HepG2 (cell line): ENCODE data around the gene PPAN. TPM values are rescaled to one million over a fixed set of nuclear protein-coding genes. Genes with fewer than 3 reads are reported as not detected.

ENCODE experiments used
- ARNT ChIP-seq: fragments of 450-650 bp; IDR thresholded peaks from 2 replicates; pipeline ENCODE4 v1.6.1; 2017
- DMAP1 ChIP-seq: IDR thresholded peaks from 2 replicates; pipeline ENCODE4 v1.6.1; 2016
- GPBP1L1 ChIP-seq: sonication (generic); formaldehyde crosslinking; IDR thresholded peaks from 2 replicates; pipeline ENCODE4 v1.5.0; 2020; ENCODE audit warnings: mild to moderate bottlenecking, missing genetic modification reagents
- HNF4A ChIP-seq: sonication (generic); formaldehyde crosslinking; IDR thresholded peaks from 2 replicates; pipeline ENCODE4 v1.4.0; 2020; ENCODE audit warnings: missing genetic modification reagents
- IRF9 ChIP-seq: sonication (generic); formaldehyde crosslinking; IDR thresholded peaks from 2 replicates; pipeline ENCODE4 v1.8.0; 2022; ENCODE audit warnings: missing genetic modification reagents, mild to moderate bottlenecking, borderline replicate concordance
- NR2F6 ChIP-seq, 2 experiments: IDR thresholded peaks; 2 replicates each; pipeline ENCODE4 v1.6.1; 2016; ENCODE audit warnings: antibody characterized with exemption in 1 of 2, mild to moderate bottlenecking in 1 of 2
- PPARG ChIP-seq: conservative IDR thresholded peaks from 2 replicates; pipeline ENCODE4 v1.6.1; 2016; ENCODE audit warnings: missing biosample characterization, missing genetic modification reagents
- RXRA ChIP-seq: sonication (generic); formaldehyde crosslinking; IDR thresholded peaks from 2 replicates; pipeline ENCODE4 v1.5.1; 2020; ENCODE audit warnings: missing genetic modification reagents
- SAP130 ChIP-seq: IDR thresholded peaks from 2 replicates; pipeline ENCODE4 v1.6.1; 2016; ENCODE audit warnings: low read depth
- SKIL ChIP-seq: sonication (generic); formaldehyde crosslinking; IDR thresholded peaks from 2 replicates; pipeline ENCODE4 v1.8.0; 2022; ENCODE audit warnings: missing genetic modification reagents, mild to moderate bottlenecking, moderate library complexity, borderline replicate concordance
- SOX13 ChIP-seq, 3 experiments: fragments of 450-650 bp in 1 of 3; sonication (generic) in 1 of 3; formaldehyde crosslinking in 1 of 3; IDR thresholded peaks in 2 of 3; conservative IDR thresholded peaks in 1 of 3; 2 replicates each; pipeline versions ENCODE4 v1.5.0 to v1.6.1; 2016 to 2020; ENCODE audit warnings: antibody characterized with exemption in 1 of 3, mild to moderate bottlenecking in 1 of 3, missing compliant biosample characterization in 1 of 3, missing genetic modification reagents in 1 of 3, moderate library complexity in 1 of 3
- SP140L ChIP-seq: sonication (generic); formaldehyde crosslinking; IDR thresholded peaks from 2 replicates; pipeline ENCODE4 v1.4.0; 2020; ENCODE audit warnings: missing genetic modification reagents, borderline replicate concordance
- TBX2 ChIP-seq: sonication (generic); formaldehyde crosslinking; IDR thresholded peaks from 2 replicates; pipeline ENCODE4 v1.5.0; 2020; ENCODE audit warnings: missing genetic modification reagents, mild to moderate bottlenecking, borderline replicate concordance
- ZBTB46 ChIP-seq: sonication (generic); formaldehyde crosslinking; IDR thresholded peaks from 2 replicates; pipeline ENCODE4 v1.4.0; 2020; ENCODE audit warnings: mild to moderate bottlenecking, missing genetic modification reagents, borderline replicate concordance
- ZMYM4 ChIP-seq: sonication (generic); formaldehyde crosslinking; IDR thresholded peaks from 2 replicates; pipeline ENCODE4 v1.8.1; 2023; ENCODE audit warnings: mild to moderate bottlenecking, missing genetic modification reagents
- ZNF382 ChIP-seq: sonication (generic); formaldehyde crosslinking; IDR thresholded peaks from 2 replicates; pipeline ENCODE4 v1.5.0; 2020; ENCODE audit warnings: missing genetic modification reagents, mild to moderate bottlenecking, borderline replicate concordance
- ZNF512 ChIP-seq: sonication (generic); formaldehyde crosslinking; IDR thresholded peaks from 2 replicates; pipeline ENCODE4 v1.4.0; 2020; ENCODE audit warnings: mild to moderate bottlenecking, missing genetic modification reagents
- ZNF513 ChIP-seq: sonication (generic); formaldehyde crosslinking; conservative IDR thresholded peaks from 2 replicates; pipeline ENCODE4 v1.5.0; 2020; ENCODE audit warnings: missing genetic modification reagents
- ZNF562 ChIP-seq: sonication (generic); formaldehyde crosslinking; IDR thresholded peaks from 2 replicates; pipeline ENCODE4 v1.8.0; 2022; ENCODE audit warnings: missing genetic modification reagents, borderline replicate concordance
- ZNF644 ChIP-seq: IDR thresholded peaks from 2 replicates; pipeline ENCODE4 v1.6.1; 2016; ENCODE audit warnings: low read depth
- polyA plus RNA-seq, 8 experiments: library from polyadenylated mRNA; depleted of rRNA in 3 of 8; stranded (reverse) in 7 of 8; unstranded in 1 of 8; fragments of >200 nt; fragmentation: Illumina TruSeq in 4 of 8; extraction: Trizol in 4 of 8; gene quantifications; 2 replicates each; pipeline versions ENCODE4 v1.2.1 to v1.2.3, GENCODE V29; 2011 to 2016; ENCODE audit warnings: low read depth in 4 of 8, missing spikeins in 1 of 8, mixed read lengths in 1 of 8; ENCODE audit not compliant: insufficient read depth in 1 of 8
- total RNA-seq, 5 experiments: library from RNA; depleted of rRNA; stranded (reverse); fragments of >200 nt; fragmentation: Illumina TruSeq; extraction: Trizol; gene quantifications; 2 replicates each; pipeline ENCODE4 v1.2.3, GENCODE V29; 2016; ENCODE audit warnings: low read depth in 1 of 5

The PPAN gene
- total and polyA plus RNA-seq, 2 of the 13 experiments (the other 11 are each of a cell fraction or from before 2014, with no cell fraction given): 36.2 to 41.9 TPM

GRCh38 chr19:10070730-10071446, 35.3 kb upstream of the PPAN start (continued):
- TF ChIP-seq NR2F6 (IDR thresholded peaks at IDR 0.05) (no peak), NR2F6 (CRISPR knock-in tag; IDR thresholded peaks at IDR 0.05) (peak; percentile 28; the same call in 1 of the 2 replicates), DMAP1 (CRISPR knock-in tag) (no peak), SP140L (no peak), ZNF513 (CRISPR knock-in tag) (no peak), SOX13 (IDR thresholded peaks at IDR 0.05) (no peak), SOX13 (CRISPR knock-in tag; conservative IDR thresholded peaks at IDR 0.05 in 1 of 2, IDR thresholded peaks at IDR 0.05 in 1 of 2) (no peak), ZNF382 (no peak), ZNF644 (CRISPR knock-in tag) (no peak), HNF4A (CRISPR knock-in tag) (no peak), IRF9 (CRISPR knock-in tag) (no peak), ARNT (no peak), PPARG (CRISPR knock-in tag) (no peak), ZNF512 (no peak), ZMYM4 (CRISPR knock-in tag) (no peak), GPBP1L1 (CRISPR knock-in tag) (no peak), TBX2 (CRISPR knock-in tag) (no peak), RXRA (CRISPR knock-in tag) (peak; percentile 85; the same call in 1 of the 2 replicates), SKIL (peak; percentile 53; the same call in 1 of the 2 replicates), ZNF562 (CRISPR knock-in tag) (no peak), ZBTB46 (CRISPR knock-in tag) (no peak), SAP130 (CRISPR knock-in tag) (0 out of 2 replicates have a peak, but pooled peaks have one; percentile 20)
